GM23338 (cell line): ENCODE data around the gene NLRC5.

ENCODE experiments used
- CREB1 ChIP-seq: fragments of 250-450 bp; sonication (Bioruptor Pico); IDR thresholded peaks from 2 replicates; pipeline ENCODE4 v1.5.0; 2020; ENCODE audit warnings: low read depth, mild to moderate bottlenecking, moderate library complexity
- CTCF ChIP-seq, 2 experiments: fragments of 200-600 bp in 1 of 2; sonication (generic) in 1 of 2; conservative IDR thresholded peaks; 2 replicates each; pipeline versions ENCODE4 v1.5.1 to v1.6.1; 2016 to 2017; ENCODE audit warnings: antibody characterized with exemption in 2 of 2, low read depth in 2 of 2, mild to moderate bottlenecking in 2 of 2, moderate library complexity in 1 of 2
- ETS1 ChIP-seq: IDR thresholded peaks from 2 replicates; pipeline ENCODE4 v1.6.1; 2016; ENCODE audit warnings: antibody characterized with exemption
- NANOG ChIP-seq: IDR thresholded peaks from 2 replicates; pipeline ENCODE4 v1.6.1; 2016; ENCODE audit warnings: antibody characterized with exemption, borderline replicate concordance
- POLR2AphosphoS5 ChIP-seq: IDR thresholded peaks from 2 replicates; pipeline ENCODE4 v1.6.1; 2016; ENCODE audit warnings: antibody characterized with exemption, low read depth
- ZNF331 ChIP-seq: fragments of 250-450 bp; sonication (Bioruptor Pico); IDR thresholded peaks from 2 replicates; pipeline ENCODE4 v1.5.0; 2020; ENCODE audit warnings: low read depth, mild to moderate bottlenecking, moderate library complexity
- ZNF462 ChIP-seq: fragments of 250-450 bp; sonication (Bioruptor Pico); IDR thresholded peaks from 2 replicates; pipeline ENCODE4 v1.5.0; 2020; ENCODE audit warnings: mild to moderate bottlenecking, moderate library complexity

- TF ChIP-seq CTCF (conservative IDR thresholded peaks at IDR 0.05; ENCODE audit: low read depth in 2 of 2), result no peak
- no peak for TF ChIP-seq NANOG
- TF ChIP-seq POLR2AphosphoS5, result no peak
- TF ChIP-seq ZNF331 (CRISPR knock-in tag), result no peak
- TF ChIP-seq ETS1, result no peak
- TF ChIP-seq ZNF462 (CRISPR knock-in tag), result no peak
- TF ChIP-seq CREB1, result no peak
Observed at GRCh38 chr16:56943761-56944375, 45.5 kb upstream of the NLRC5 start.
